H1 (cell line): ENCODE data around the gene GLO1. TPM values are rescaled to one million over a fixed set of nuclear protein-coding genes. Genes with fewer than 3 reads are reported as not detected.

Source experiments
- CTCF ChIA-PET: fragments of 300-600 bp; sonication (Branson Sonifier 250); formaldehyde crosslinking; loops from one replicate; lab custom pipeline; 2021; ENCODE audit not compliant: partially characterized antibody; lab: Charles Lee
- POLR2A ChIA-PET: fragments of 300-600 bp; sonication (Branson Sonifier 250); formaldehyde crosslinking; loops from one replicate; lab custom pipeline; 2021; ENCODE audit warnings: inconsistent platforms; ENCODE audit not compliant: partially characterized antibody; lab: Charles Lee
- DNase-seq, 2 experiments: peaks; one replicate each; pipeline versions ENCODE4 v3.0.0 to v3.0.0-alpha.2; 2010 to 2022; ENCODE audit warnings: low spot score in 2 of 2, low read depth in 1 of 2, mixed read lengths in 1 of 2
- FAIRE-seq: peaks from 2 replicates; lab custom pipeline; 2011; peaks lifted over from hg19 to GRCh38; lab: Jason Lieb, UNC
- H2AFZ ChIP-seq: 2 replicates; pipeline ENCODE4 v1.8.1; 2012; ENCODE audit warnings: low read length, inconsistent platforms
- H2AK5ac ChIP-seq: 2 replicates; pipeline ENCODE4 v1.6.1; 2013; ENCODE audit warnings: low read depth, low read length
- H2BK120ac ChIP-seq: replicated peaks from 2 replicates; pipeline ENCODE3; 2013; ENCODE audit warnings: low read depth, low read length, inconsistent platforms
- H2BK12ac ChIP-seq: 2 replicates; pipeline ENCODE4 v1.6.1; 2013; ENCODE audit warnings: low read depth, low read length
- H2BK15ac ChIP-seq: 2 replicates; pipeline ENCODE4 v1.6.1; 2013; ENCODE audit warnings: low read length
- H2BK20ac ChIP-seq: 2 replicates; pipeline ENCODE4 v1.6.1; 2013; ENCODE audit warnings: low read length
- H2BK5ac ChIP-seq: 2 replicates; pipeline ENCODE4 v1.6.1; 2013; ENCODE audit warnings: low read depth, low read length
- H3K14ac ChIP-seq: 2 replicates; pipeline ENCODE4 v1.6.1; 2013; ENCODE audit warnings: inconsistent platforms; ENCODE audit not compliant: insufficient read length
- H3K18ac ChIP-seq: 2 replicates; pipeline ENCODE4 v1.6.1; 2013; ENCODE audit warnings: low read length; ENCODE audit errors: extremely low read depth
- H3K23ac ChIP-seq: 2 replicates; pipeline ENCODE4 v1.6.1; 2013; ENCODE audit warnings: inconsistent platforms; ENCODE audit not compliant: insufficient read length
- H3K23me2 ChIP-seq: 2 replicates; pipeline ENCODE4 v1.6.1; 2013; ENCODE audit warnings: low read depth, low read length
- H3K27ac ChIP-seq: 2 replicates; pipeline ENCODE4 v1.6.1; 2011; ENCODE audit warnings: low read depth, low read length, inconsistent platforms
- H3K27me3 ChIP-seq, 4 experiments: replicated peaks in 1 of 4; 1 replicate in 1 of 4; 2 replicates in 3 of 4; pipeline versions ENCODE4 v1.6.1 to v1.8.1; 2011 to 2013; ENCODE audit warnings: low read length in 3 of 4, mild to moderate bottlenecking in 3 of 4, inconsistent platforms in 2 of 4, mixed read lengths in 2 of 4, moderate library complexity in 1 of 4; ENCODE audit not compliant: control insufficient read depth in 3 of 4, insufficient read depth in 3 of 4; ENCODE audit errors: extremely low read depth in 1 of 4
- H3K36me3 ChIP-seq, 4 experiments: 2 replicates each; pipeline versions ENCODE4 v1.6.1 to v1.8.1; 2011 to 2013; ENCODE audit warnings: mild to moderate bottlenecking in 4 of 4, low read length in 3 of 4, moderate library complexity in 2 of 4, control low read depth in 1 of 4, inconsistent platforms in 1 of 4; ENCODE audit not compliant: insufficient read depth in 4 of 4, control insufficient read depth in 2 of 4
- H3K4ac ChIP-seq: replicated peaks from 2 replicates; pipeline ENCODE3; 2013; ENCODE audit warnings: low read length, low read depth, mixed read lengths, inconsistent platforms; ENCODE audit not compliant: insufficient read length
- H3K4me1 ChIP-seq, 4 experiments: replicated peaks in 1 of 4; 1 replicate in 1 of 4; 2 replicates in 3 of 4; pipeline versions ENCODE4 v1.6.1 to v1.8.1; 2011 to 2013; ENCODE audit warnings: low read length in 3 of 4, inconsistent platforms in 2 of 4, mixed read lengths in 1 of 4; ENCODE audit not compliant: insufficient read depth in 4 of 4, control insufficient read depth in 3 of 4
- H3K4me2 ChIP-seq, 2 experiments: 2 replicates each; pipeline versions ENCODE4 v1.6.1 to v1.8.1; 2011 to 2013; ENCODE audit warnings: low read depth in 2 of 2, low read length in 2 of 2, control low read depth in 1 of 2, inconsistent platforms in 1 of 2, mild to moderate bottlenecking in 1 of 2; ENCODE audit not compliant: insufficient read depth in 1 of 2
- H3K4me3 ChIP-seq, 4 experiments: fragments of 200-600, 300-600 bp in 1 of 4; sonication (generic), shearing (Covaris generic), sonication (Bioruptor Twin) in 1 of 4; 2 replicates each; pipeline versions ENCODE4 v1.5.1 to v1.8.1; 2011 to 2016; ENCODE audit warnings: low read length in 4 of 4, low read depth in 3 of 4, control low read depth in 2 of 4, inconsistent platforms in 2 of 4, mild to moderate bottlenecking in 2 of 4, mixed read lengths in 1 of 4, moderate library complexity in 1 of 4; ENCODE audit not compliant: insufficient read depth in 2 of 4; ENCODE audit errors: extremely low read depth in 1 of 4
- H3K56ac ChIP-seq: replicated peaks from 2 replicates; pipeline ENCODE3; 2013; ENCODE audit warnings: low read depth, mild to moderate bottlenecking, mixed read lengths, low read length, inconsistent platforms; ENCODE audit not compliant: insufficient read length
- H3K79me1 ChIP-seq: 2 replicates; pipeline ENCODE4 v1.6.1; 2013; ENCODE audit warnings: low read depth, low read length, control low read depth
- H3K79me2 ChIP-seq, 2 experiments: 2 replicates each; pipeline versions ENCODE4 v1.6.1 to v1.8.1; 2012 to 2013; ENCODE audit warnings: low read length in 2 of 2, mild to moderate bottlenecking in 2 of 2, inconsistent platforms in 1 of 2; ENCODE audit not compliant: insufficient read depth in 2 of 2, control insufficient read depth in 1 of 2
- H3K9ac ChIP-seq, 4 experiments: replicated peaks in 1 of 4; 1 replicate in 1 of 4; 2 replicates in 3 of 4; pipeline versions ENCODE4 v1.6.1 to v1.8.1; 2011 to 2013; ENCODE audit warnings: low read depth in 3 of 4, low read length in 3 of 4, control low read depth in 2 of 4, mild to moderate bottlenecking in 2 of 4, moderate library complexity in 2 of 4, inconsistent platforms in 1 of 4; ENCODE audit errors: extremely low read depth in 1 of 4
- H3K9me3 ChIP-seq, 2 experiments: 2 replicates each; pipeline versions ENCODE4 v1.6.1 to v1.8.1; 2012 to 2013; ENCODE audit warnings: mild to moderate bottlenecking in 2 of 2, moderate library complexity in 2 of 2, control low read depth in 1 of 2, inconsistent platforms in 1 of 2, low read depth in 1 of 2, low read length in 1 of 2, mixed read lengths in 1 of 2; ENCODE audit not compliant: insufficient read depth in 2 of 2
- H4K20me1 ChIP-seq, 2 experiments: replicated peaks in 1 of 2; 2 replicates each; pipeline versions ENCODE3 to v1.8.1; 2011 to 2013; ENCODE audit warnings: inconsistent platforms in 2 of 2, low read length in 2 of 2, mild to moderate bottlenecking in 1 of 2; ENCODE audit not compliant: insufficient read depth in 2 of 2, control insufficient read depth in 1 of 2
- H4K5ac ChIP-seq: 2 replicates; pipeline ENCODE4 v1.6.1; 2013; ENCODE audit warnings: low read length, low read depth, mixed read lengths, inconsistent platforms; ENCODE audit not compliant: insufficient read length
- H4K8ac ChIP-seq: 2 replicates; pipeline ENCODE4 v1.8.0; 2013; ENCODE audit warnings: mild to moderate bottlenecking, moderate library complexity, low read length, inconsistent platforms; ENCODE audit not compliant: insufficient read depth; ENCODE audit errors: extremely low read depth
- H4K91ac ChIP-seq: replicated peaks from 2 replicates; pipeline ENCODE3; 2013; ENCODE audit warnings: low read length, mixed read lengths, inconsistent platforms; ENCODE audit not compliant: insufficient read length
- CBX8 ChIP-seq: fragments of 300-800, 300-1000 bp; sonication (generic); IDR thresholded peaks from 2 replicates; pipeline ENCODE4 v1.7.1; 2016; ENCODE audit warnings: low read depth, low read length, borderline replicate concordance
- CEBPB ChIP-seq: IDR thresholded peaks from 2 replicates; pipeline ENCODE4 v1.6.1; 2012; ENCODE audit warnings: low read depth, low read length
- RXRA ChIP-seq: IDR thresholded peaks from 2 replicates; pipeline ENCODE4 v1.6.1; 2011; ENCODE audit warnings: low read depth, mild to moderate bottlenecking, low read length, moderate library complexity; ENCODE audit not compliant: insufficient read depth
- WGBS, 2 experiments: shearing (Covaris generic) in 1 of 2; methylation state at CpG; one replicate each; pipeline versions ENCODE4 v1.1.6 to v1.1.7; 2013 to 2015; ENCODE audit warnings: low lambda C conversion rate in 2 of 2, mixed read lengths in 2 of 2, inconsistent platforms in 1 of 2, low coverage in 1 of 2, missing lambda C conversion rate in 1 of 2; ENCODE audit not compliant: insufficient replicate concordance in 2 of 2, insufficient coverage in 1 of 2, insufficient read length in 1 of 2; ENCODE audit errors: extremely low coverage in 1 of 2, missing lambda C conversion rate in 1 of 2; 5-methylcytosine and 5-hydroxymethylcytosine counted together
- polyA plus RNA-seq, 7 experiments: library from polyadenylated mRNA; depleted of rRNA in 3 of 7; stranded (reverse) in 5 of 7; unstranded in 2 of 7; fragments of >200 nt in 5 of 7; fragments of 200-250 nt in 2 of 7; gene quantifications; 1 replicate in 5 of 7; 2 replicates in 1 of 7; 4 replicates in 1 of 7; pipeline versions ENCODE4 v1.2.1 to v1.2.3, GENCODE V29; 2011 to 2013; ENCODE audit warnings: missing spikeins in 2 of 7, mixed read lengths in 2 of 7
- total RNA-seq: library from RNA; stranded (reverse); fragmentation: NEBNext Ultra II Directional; extraction: Animal tissue kit (Norgen Biotek cat#: 25700); gene quantifications from 2 replicates; pipeline ENCODE4 v1.2.1, GENCODE V29; 2021

Gene GLO1
- total and polyA plus RNA-seq, 2 of the 8 experiments (the other 6 are each of a cell fraction or from before 2014, with no cell fraction given): 104 to 170 TPM

DNA sequence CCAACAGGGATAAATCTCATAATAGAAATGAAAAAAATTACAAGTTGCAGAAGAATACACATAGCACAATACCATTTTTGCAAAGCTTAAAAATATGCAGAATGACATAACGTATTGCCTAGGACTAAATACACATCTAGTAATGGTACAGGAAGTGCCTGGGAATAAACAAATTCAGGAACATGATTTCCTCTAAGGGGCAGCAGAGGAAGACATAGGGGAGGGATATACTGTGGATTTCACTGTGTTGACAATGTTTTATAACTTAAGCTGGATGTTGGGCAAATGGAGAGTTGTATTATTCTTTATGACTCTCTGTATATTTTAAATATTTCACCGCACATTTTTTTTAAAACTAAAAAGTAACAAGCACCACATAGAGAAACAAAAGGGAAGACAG lies 5.6 kb upstream of the GLO1 start:
- no peak overlapping the region for H4K5ac ChIP-seq
- TF ChIP-seq CBX8 (no peak), RXRA (no peak), CEBPB (no peak)
- no peak overlapping the region for H4K8ac ChIP-seq
- H3K79me2 ChIP-seq: no peaks in the 10 kb centered on the region
- H2BK20ac ChIP-seq: no peak overlapping the region
- 84% methylated on average over 2 of the region's 2 CpGs; no CpG with 5 or more reads in 1 of the 2 experiments for WGBS, 2 experiments
- H3K23ac ChIP-seq: no peak overlapping the region
- H3K9me3 ChIP-seq: peaks cover 2 to 3% of the 10 kb centered on the region in 2 experiments; a peak in 1 of 4 replicates
- H3K4me1 ChIP-seq: no peaks in the 10 kb centered on the region
- no peaks in the 10 kb centered on the region for H4K20me1 ChIP-seq
- FAIRE-seq (no peak), DNase-seq (no peak)
- no peaks in the 10 kb centered on the region for H3K79me1 ChIP-seq
- H3K4me3 ChIP-seq: no peak overlapping the region
- H3K56ac ChIP-seq: no peak overlapping the region
- no peak overlapping the region for H3K4me2 ChIP-seq
- H2BK15ac ChIP-seq: no peak overlapping the region
- H2AFZ ChIP-seq: no peak overlapping the region
- ChIA-PET POLR2A (interaction anchor here (0.7 kb wide), 1 partner anchor 133 kb away, joined by 3 read pairs; no protein-coding TSS in a partner anchor), CTCF (no interaction called here)
- H3K18ac ChIP-seq: no peak overlapping the region
- H3K27me3 ChIP-seq: peaks cover 0 to 1% (median 0%) of the 10 kb centered on the region in 4 experiments; a peak in 3 of 7 replicates
- no peak overlapping the region for H2BK5ac ChIP-seq
- no peak overlapping the region for H2BK12ac ChIP-seq
- H3K36me3 ChIP-seq: no peaks in the 10 kb centered on the region; a peak in 1 of 8 replicates
- no peak overlapping the region for H4K91ac ChIP-seq
- no peak overlapping the region for H3K27ac ChIP-seq
- no peak overlapping the region for H3K4ac ChIP-seq
- no peak overlapping the region for H2BK120ac ChIP-seq
- no peak overlapping the region for H3K14ac ChIP-seq
- no peaks in the 10 kb centered on the region for H3K23me2 ChIP-seq
- no peak overlapping the region for H3K9ac ChIP-seq
- H2AK5ac ChIP-seq: no peak overlapping the region
